Midbrain (tissue), 1 donor: ENCODE measurements around the gene ALDH1A1.

Experiments
- DNase-seq: peaks from one replicate; lab custom pipeline; 2025; lab: John Stamatoyannopoulos, UW

Gene ALDH1A1

DNA sequence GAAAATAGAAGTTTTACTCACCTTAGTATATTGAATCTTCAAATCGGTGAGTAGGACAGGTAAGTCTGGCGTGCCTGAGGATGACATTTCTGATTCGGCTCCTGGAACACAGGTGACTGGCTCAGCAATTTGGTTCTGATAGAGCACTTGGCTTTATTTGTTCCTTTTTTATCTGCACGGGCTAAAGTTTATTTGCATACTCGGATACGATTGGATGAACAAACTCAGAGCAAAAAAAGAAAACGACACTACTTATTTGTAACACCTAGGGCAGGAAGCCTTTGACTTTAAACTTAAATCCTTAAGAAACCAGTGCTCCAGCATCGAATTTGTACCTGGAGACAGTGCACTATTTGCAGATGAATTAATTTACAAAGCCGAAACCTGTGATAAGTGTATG, at the start of gene ALDH1A1:
TSS of gene ALDH1A1 (minus strand) at position 140 of the 400 bp plus-strand sequence. CDS start at position 87, 53 bp downstream.
- DNase-seq: no peak

DNA sequence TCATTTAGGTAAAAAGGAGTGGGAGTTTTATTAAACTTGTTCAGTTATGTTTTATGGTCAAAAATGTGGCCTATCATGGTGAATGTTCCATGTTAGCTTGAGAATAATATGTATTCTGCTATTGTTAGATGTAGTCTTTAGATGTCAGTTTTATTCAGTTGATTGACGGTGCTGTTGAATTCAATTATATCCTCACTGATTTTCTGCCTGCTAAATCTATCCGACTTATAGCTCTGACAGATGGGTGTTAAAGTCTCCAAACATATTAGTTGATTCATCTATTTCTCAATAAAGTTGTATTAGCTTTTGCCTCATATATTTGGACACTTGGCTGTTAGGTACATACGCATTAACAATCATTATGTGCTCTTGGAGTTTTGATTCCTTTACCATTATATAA, 49.0 kb upstream of the ALDH1A1 start:
- DNase-seq: no peak

DNA sequence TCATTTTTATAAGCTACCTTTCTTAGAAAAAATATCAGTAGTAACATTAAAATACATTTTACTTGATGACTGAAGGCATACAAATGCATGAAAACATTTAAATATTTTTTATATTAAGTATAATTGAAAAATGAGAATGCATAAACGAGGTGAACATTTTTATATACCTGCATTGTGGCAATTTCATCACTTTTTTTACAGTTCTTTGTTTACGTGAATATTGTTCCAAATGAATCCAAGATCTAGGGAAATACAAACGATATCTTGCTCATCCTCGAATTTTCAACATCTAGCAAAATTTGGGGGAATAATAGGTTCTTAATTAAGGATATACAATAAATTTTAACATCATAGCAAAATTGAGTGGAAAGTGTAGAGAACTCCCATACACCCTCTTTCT, 45.5 kb upstream of the ALDH1A1 start:
- DNase-seq: no peak

DNA sequence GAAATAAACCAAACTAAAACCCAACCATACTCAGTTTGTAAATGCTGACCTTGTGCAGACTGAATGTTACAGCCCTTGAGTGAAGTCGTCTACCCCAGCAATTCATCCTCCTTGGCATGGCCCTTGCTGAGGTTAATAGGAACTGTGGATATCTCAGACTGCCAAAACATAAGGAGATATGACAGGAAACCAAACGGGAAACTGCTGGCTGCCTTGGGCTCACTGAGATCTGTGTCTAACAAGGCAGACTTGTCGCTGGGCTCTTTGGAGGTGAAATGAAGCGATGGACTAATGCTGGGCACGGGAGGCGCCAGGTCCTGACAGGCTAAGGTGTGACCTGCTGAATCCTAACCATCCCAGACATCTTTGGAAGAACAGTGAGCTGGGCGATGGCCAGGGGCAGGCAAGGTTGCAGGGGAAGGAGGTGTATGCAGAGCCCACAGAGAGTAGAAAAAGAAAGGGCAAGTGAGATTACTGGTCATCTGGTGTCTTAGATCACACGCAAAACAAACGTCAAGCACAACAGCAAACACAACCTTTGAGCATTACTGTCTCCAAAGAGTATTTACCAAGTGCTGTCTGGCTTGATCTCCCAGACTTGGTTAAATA, 44.6 kb upstream of the ALDH1A1 start:
- DNase-seq: no peak

DNA sequence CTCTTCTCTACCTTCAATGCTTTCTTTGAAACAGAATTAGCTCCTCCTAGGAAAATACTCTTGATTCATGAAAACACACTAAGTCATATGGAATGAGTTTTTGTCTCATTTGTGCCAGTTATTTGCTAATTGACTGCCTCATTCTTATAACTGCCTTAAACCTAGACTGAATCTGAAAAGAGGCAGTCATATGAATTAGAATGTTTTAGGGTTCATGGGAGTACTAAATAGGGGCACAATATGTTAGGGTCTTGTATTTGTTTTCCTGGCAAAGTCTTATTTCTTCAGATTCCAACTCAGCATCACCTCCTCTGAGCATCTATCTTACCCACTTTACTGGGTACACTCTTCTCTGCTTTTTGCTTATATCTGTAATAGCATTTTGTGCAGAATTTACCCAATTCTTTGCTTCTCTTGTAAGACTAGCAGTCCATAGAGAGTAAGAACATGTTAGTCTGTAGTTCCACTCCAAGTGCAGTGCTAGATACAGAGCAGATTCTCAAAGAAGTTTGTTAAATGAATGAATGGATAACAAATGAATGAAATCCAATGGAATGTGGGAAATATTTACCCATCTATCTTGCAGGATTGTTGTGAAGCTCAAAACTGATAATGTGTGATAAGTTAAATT, 43.9 kb upstream of the ALDH1A1 start:
- DNase-seq: no peak

DNA sequence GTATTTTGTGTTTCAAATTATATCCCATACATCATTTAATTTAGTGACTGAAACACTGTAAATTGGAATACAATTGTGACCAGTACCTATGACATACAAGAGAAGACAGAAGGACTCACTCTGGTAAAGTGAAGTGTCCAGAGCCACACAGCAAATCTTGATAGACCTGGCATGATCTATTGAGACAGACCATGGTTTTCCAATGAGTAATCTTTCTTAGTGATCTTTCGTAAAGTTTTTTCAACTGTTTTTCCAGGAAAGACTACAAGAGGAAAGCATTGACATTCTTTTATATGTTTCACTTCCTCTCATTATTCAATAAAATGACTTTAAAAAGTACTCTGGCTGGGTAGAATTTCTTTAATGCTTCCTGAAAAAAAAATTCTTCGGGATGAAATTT, 43.3 kb upstream of the ALDH1A1 start:
- no peak for DNase-seq

DNA sequence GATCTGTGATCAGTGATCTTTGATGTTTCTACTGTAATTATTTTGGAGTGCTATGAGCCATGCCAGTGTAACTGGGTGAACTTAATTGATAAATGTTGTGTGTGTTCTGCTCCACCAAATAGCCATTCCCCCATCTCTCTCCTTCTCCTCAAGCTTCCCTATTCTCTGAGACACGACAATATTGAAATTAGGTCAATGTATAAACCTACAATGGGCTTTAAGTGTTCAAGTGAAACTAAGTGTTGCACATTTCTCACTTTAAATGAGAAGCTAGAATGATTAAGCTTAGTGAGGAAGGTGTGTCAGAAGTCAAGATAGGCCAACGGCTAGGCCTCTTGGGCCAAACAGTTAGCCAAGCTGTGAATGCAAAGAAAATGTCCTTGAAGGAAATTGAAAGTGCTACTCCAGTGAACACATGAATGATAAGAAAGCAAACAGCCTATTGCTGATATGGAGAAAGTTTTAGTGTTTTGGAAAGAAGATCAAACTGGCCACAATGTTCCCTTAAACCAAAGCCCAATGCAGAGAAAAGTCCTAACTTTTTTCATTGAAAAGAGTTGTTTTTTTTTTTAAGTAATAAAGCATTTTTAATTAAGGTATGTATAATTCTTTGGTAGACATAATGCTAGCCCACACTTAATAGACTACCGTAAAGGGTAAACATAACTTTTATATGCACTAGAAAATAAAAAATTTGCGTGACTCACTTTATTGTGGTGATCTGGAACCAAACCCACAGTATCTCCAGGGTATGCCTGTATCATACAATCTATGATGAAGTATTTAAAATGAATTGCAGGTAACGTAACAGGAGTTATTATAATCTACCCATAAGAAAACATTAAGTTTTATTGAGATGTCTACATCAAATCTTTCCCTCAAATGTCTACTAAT, 42.5 kb upstream of the ALDH1A1 start:
- DNase-seq: no peak

DNA sequence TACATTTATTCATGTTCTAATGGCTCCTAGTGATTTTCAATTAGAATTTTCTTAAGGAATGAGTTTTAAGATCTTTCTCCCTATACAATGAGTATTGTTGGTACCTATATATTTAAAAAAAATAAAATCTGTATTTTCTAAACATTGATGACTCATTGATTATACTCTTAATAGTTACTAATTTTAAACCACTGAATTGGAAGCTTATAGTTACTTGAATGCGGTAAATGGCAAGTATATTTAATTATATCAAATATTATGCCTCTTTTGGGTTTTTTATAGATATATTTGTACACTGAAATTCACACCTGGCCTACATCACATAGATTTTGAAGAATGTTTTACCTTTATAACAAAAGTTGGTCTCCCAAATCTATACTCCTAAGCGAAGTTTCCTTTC, 38.9 kb upstream of the ALDH1A1 start:
- no peak for DNase-seq

DNA sequence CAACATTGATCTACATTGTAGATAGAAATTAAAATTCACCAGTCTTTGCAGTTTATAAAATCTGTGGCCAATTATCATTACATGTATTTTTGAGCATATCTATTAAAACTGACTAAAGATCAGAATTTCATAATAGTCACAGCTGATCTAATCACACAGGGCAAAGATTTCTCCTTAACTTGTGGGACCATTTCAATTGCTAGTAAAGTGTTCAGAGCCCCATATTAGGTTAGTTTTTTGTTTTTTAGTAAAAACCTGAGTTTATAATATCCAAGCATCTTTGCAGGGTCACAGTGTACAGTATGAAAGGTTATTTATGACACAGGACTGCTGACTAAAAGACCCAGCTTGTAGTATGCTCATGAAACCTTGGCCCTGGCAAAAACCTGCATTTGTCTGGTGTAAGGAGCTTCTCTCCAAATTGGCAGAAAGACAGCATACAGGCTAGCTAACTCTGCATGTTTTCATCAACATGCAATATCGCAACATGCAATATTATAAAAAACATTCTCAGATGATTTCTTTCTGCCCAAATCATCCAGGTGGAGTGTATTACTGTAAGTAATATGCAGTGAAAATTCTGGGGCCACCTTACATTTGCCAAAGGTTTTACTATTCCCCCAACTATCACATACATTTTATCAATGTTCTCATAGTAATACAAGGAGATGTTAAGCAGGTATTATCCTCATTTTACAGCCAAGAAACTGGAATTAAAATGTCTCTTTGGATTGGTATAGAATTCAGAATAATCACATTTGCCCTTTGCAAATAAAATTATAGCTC, 37.7 kb upstream of the ALDH1A1 start:
- no peak for DNase-seq

DNA sequence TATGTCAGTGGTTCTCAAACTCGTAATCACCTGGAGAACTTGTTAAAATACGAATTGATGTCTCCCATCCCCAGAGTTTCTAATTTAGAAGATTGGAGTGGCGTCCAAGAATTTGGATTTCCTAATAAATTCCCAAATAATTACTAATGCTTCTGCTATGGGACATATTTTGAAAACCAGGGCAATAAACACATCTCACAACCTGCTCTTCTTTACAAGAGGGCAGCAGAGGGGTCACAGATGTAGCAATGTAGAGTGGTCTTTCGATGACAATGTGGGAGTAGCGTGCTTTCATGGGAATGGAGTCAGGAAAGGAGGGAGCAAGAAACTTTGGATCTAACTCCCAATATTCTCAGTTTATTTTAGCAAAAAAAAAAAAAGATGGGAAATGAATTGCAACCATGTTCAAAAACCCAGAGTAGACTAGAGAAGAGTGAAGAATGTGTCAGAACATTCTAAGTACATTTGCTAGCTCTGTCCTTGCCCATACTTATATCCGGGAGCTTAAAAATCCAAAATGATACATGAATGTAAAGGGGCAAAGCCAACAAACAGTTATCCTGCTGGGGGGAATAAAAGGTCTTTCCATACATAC, 33.8 kb upstream of the ALDH1A1 start:
- no peak for DNase-seq

DNA sequence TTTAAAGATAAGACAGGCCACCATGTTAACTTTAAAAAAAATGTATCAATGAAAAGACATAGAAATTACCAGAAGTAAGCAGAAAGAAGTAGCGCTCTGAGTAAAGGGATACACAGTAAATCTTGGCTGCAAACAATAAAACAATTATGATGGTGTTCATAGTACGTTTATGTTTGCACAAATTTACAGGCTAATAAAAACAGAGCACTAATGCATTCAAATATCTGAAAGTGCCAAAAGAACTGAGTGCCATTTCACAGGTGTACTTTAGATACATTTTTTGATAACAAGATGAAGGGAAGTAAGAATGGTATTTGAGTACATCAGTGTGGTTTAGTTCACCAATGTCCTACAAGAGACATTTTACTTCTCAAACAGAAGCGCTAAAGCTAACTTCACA, 32.9 kb upstream of the ALDH1A1 start:
- no peak for DNase-seq

DNA sequence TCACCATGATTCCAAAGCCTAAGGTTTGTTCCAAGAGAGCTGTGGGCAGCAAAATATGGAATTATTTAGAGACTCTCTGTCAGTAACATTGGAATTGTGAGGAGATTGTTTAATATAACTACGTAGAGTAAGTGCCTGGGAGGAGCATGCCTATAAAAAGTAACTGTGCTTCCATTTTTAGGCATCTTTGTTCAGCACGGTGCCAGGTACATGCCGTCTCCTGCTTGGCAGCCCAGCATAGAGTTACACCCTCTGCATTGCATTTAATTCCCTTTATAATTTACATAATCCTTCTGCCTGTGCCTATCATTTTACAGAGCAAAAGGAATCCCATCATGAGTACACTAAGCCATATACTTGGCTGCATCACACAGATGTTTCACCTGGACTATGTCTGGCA, 32.1 kb upstream of the ALDH1A1 start:
- no peak for DNase-seq

DNA sequence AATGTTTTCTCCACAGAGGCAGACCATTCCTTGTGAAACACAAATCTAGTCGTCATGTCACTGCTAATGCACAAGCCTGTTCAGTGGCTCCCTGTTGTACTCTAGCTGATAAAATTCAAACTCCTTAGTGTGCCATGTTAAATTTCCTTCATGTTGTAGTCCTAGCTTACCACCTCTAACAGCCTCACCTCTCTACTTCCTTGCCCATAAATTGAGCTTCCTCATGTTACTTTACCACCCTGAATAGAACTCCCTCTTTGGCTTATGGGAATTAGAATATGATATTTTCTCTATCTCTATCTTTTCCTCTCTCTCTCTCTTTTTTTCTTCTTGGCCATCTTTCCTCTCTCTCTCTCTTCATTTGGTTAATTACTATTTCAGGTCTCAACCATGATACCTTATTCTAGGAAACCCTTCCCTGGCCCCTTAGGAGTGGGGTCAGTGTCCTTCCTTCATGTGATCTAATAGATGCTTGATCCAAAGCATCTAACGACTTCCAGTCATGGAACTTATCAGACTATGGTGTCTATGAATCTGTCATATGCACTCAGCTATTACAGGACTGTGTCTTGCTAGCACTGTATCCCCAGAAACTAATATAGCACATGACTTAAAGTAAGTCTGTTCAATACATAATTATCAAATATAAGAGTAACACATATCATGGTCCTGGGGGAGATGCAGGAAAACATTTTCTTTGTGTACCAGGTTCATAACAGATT, 31.5 kb upstream of the ALDH1A1 start:
- no peak for DNase-seq

DNA sequence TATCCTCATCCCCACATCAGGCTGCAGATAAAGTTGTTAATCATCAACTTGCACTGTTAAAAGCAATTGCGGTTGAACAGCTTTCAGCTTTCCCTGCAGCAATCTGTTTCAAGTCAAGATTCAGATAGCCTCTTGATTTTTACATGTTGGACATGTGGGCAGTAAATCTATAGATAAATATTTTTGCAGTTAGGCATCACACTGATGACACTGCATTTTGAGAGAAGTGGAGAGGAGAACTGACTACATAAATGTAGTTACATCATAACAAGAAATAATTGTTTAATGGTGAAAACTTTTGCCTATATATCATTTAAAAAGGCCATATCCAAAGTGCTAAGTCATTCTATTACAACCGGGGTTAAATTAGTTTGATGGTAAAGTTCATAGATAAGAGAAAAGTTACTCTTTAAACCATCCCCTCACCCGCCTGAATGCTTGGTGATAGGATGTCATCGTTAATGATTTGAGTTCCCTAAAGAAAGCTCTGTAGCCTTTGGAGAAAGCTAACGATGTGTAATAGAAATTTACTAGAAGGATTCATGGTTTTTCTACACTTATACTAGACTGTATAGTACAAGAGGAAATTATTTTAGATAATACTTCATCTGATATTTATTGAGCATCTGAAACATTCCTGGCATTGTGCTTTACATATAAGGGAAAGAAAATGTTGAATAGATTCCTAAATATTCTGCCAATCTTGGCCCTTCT, 30.8 kb upstream of the ALDH1A1 start:
- no peak for DNase-seq

DNA sequence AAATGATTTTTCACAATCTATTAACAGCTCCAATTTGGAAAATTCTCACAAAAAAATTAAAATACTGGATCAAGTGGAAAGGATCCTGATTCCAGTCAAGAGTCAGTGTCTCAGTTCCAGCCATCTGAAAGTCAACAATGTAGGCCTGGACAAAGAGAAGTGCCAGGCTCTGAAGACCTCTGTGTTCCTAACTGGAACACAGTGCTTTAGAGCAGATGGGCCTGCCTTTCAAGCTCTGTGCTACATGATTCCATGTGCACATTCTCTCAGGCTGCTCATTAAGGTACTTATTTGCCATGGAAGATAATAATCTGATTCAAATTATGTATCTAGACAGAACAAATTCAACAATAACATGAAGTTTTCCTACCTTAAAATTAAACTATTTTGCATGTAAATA, 30.2 kb upstream of the ALDH1A1 start:
- no peak for DNase-seq

DNA sequence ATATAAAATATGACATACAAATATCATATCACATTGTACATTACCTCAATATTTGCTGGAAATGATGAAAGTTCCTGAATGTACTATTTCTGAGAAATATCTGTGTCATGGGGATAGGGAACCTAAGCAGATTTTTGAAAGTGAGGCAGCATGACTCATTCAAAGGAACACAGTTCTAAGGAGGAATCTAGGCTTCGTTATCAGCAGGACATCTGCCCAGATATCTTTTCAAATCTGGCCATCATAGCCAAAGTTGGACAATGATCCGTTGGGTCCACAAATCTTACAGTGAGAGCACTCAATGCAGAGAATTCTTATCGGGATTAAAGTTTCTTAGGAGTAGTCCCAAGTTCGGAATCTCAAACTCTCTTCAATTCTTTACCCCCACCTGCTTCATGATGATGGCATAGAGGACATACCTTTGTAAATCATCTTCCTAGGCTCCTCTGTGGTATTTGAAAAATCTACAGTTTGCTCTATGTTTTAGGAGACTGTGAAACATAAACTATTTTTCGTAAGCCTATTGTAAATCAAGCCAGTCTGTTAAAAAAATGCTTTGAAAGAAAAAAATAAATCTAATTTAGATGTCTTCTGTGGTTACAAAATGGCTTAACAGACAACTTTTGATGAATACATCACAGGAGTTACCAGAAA, 29.4 kb upstream of the ALDH1A1 start:
- DNase-seq: no peak

DNA sequence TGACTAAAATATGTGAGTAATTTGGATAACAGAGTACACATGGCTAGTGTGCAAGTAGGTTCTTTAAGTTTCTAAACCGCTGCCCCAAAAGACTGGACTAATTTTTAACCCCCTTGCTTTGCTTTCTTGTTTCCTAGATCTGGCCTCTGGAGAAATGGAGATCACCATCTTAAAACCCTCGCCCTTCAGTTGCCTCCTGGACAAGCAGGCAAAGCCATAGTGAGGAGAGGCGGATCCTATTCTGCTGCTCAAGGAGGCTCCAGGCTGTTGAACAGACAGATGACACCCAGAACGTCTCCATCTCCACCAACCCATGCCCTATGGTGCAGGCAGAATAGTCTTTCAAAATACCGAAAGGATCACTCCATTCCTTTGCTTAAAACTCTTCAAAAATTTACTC, 28.6 kb upstream of the ALDH1A1 start:
- DNase-seq: no peak

DNA sequence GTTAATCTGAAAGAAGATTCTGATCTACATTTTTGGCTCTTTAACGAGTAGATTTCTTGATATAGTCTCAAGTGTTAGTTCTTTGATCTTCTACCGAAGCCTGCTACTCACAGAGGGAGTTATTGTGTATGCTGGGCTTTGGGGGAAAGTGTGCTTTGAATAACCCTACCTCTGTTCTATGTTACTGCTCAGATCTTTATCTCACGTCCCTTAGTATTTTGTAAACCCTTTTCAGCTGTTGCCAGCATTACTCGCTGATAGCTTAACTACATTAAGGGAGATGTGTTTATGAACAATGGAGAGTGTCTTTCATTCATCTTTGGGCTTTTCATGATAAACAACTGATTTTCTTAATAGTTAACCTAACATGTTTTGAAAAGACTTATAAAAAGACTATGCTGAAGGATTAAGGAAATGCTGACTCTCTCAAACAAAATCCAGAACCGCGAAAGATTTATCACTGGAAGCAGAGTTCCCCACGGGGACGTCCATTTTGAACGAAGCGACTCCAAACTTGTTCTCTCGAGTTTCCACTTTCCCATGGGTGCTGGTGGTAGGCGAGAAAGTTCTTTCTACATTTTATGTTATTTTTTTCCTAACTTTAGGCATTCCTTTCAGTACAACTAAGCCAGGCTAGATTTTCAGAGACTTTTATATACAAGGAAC, 27.9 kb upstream of the ALDH1A1 start:
- no peak for DNase-seq

DNA sequence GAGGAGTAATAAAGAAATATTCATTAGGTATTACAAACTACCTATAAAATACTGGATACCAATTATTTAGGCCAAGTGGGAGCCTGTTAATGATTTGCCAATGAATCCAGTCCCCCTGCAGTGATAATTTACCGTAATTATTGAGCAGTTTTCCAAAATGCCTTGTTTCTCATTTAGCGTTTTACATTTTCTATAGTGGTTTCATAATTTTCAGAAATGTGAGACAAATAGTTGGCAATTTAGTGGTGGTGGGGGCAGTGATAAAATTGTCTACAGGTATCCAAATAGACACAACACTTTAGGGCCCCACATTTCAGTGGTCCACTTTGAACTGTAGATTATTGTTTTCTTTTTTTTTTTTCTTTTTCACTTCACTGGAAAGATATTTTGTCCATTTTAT, 27.3 kb upstream of the ALDH1A1 start:
- no peak for DNase-seq
